Measurements from ENCODE around the gene ATP8B1. TPM values are rescaled to one million over a fixed set of nuclear protein-coding genes. Genes with fewer than 3 reads are reported as not detected.

The ATP8B1 gene
- total and polyA plus RNA-seq, 4 donors: 3.9 to 22.0 (median 5.7) TPM

- Histone ChIP-seq H3K4me1 (ENCODE audit: control insufficient read depth in 4 of 4, insufficient read depth in 4 of 4, low read length in 3 of 4) (no peaks in the 10 kb centered on the region), H3K27ac (ENCODE audit: low read depth in 1 of 2, low read length in 2 of 2) (no peak overlapping the region), H3K36me3 (ENCODE audit: control insufficient read depth in 4 of 4, insufficient read depth in 3 of 4, low read depth in 1 of 4, low read length in 3 of 4) (no peaks in the 10 kb centered on the region), H3K4me3 (ENCODE audit: low read depth in 1 of 3, low read length in 3 of 3) (no peak overlapping the region), H3K9me3 (ENCODE audit: control insufficient read depth in 4 of 4, low read length in 3 of 4) (no peaks in the 10 kb centered on the region), H3K27me3 (ENCODE audit: control insufficient read depth in 4 of 4, insufficient read depth in 4 of 4, low read length in 3 of 4) (no peaks in the 10 kb centered on the region), H3K9ac (ENCODE audit: low read depth in 1 of 2, low read length in 2 of 2) (no peak overlapping the region)
- TF ChIP-seq GABPA (IDR thresholded peaks at IDR 0.05 in 1 of 2, conservative IDR thresholded peaks at IDR 0.05 in 1 of 2) (no peak), FOXA2 (IDR thresholded peaks at IDR 0.05) (peak; percentile 62), SP1 (IDR thresholded peaks at IDR 0.05) (peak; percentile 15), MAX (IDR thresholded peaks at IDR 0.05) (peak; percentile 35), HNF4A (conservative IDR thresholded peaks at IDR 0.05) (peak; percentile 16 to 47), FOXA1 (IDR thresholded peaks at IDR 0.05) (peak; percentile 57), NR2F2 (IDR thresholded peaks at IDR 0.05) (no peak), RXRA (IDR thresholded peaks at IDR 0.05) (peak; percentile 58 to 72)
- DNase-seq (ENCODE audit: low spot score): no peak
- WGBS: 68% methylated on average over 9 of the region's 9 CpGs
Measured at GRCh38 chr18:57772387-57772799, 30.7 kb downstream of the ATP8B1 start.

GRCh38 chr18:57771626-57772025 is 31.5 kb downstream of the ATP8B1 start:
- Histone ChIP-seq H3K4me3 (ENCODE audit: low read depth in 1 of 3, low read length in 3 of 3) (no peak overlapping the region), H3K9ac (ENCODE audit: low read depth in 1 of 2, low read length in 2 of 2) (no peak overlapping the region), H3K27ac (ENCODE audit: low read depth in 1 of 2, low read length in 2 of 2) (no peak overlapping the region), H3K36me3 (ENCODE audit: control insufficient read depth in 4 of 4, insufficient read depth in 3 of 4, low read depth in 1 of 4, low read length in 3 of 4) (peaks cover 0 to 1% (median 0%) of the 10 kb centered on the region in 4 donors), H3K9me3 (ENCODE audit: control insufficient read depth in 4 of 4, low read length in 3 of 4) (no peaks in the 10 kb centered on the region), H3K4me1 (ENCODE audit: control insufficient read depth in 4 of 4, insufficient read depth in 4 of 4, low read length in 3 of 4) (no peaks in the 10 kb centered on the region), H3K27me3 (ENCODE audit: control insufficient read depth in 4 of 4, insufficient read depth in 4 of 4, low read length in 3 of 4) (no peaks in the 10 kb centered on the region)
- DNase-seq (ENCODE audit: low spot score): no peak
- 87% methylated on average over 3 of the region's 3 CpGs for WGBS
- TF ChIP-seq MAX (IDR thresholded peaks at IDR 0.05): no peak
- no peak for TF ChIP-seq ZBTB33 (IDR thresholded peaks at IDR 0.05)
- no peak for TF ChIP-seq RXRA (IDR thresholded peaks at IDR 0.05)
- TF ChIP-seq HNF4G (IDR thresholded peaks at IDR 0.05): no peak
- no peak for TF ChIP-seq HNF4A (conservative IDR thresholded peaks at IDR 0.05)
- TF ChIP-seq RAD21 (IDR thresholded peaks at IDR 0.05): no peak
- no peak for TF ChIP-seq EGR1 (IDR thresholded peaks at IDR 0.05; ENCODE audit: low read depth in 2 of 2)
- TF ChIP-seq FOXA2 (IDR thresholded peaks at IDR 0.05): no peak
- TF ChIP-seq CTCF (IDR thresholded peaks at IDR 0.05; ENCODE audit: low read depth, low read length, missing input control): no peak
- TF ChIP-seq NR2F2 (IDR thresholded peaks at IDR 0.05): no peak
- TF ChIP-seq ATF3 (IDR thresholded peaks at IDR 0.05): no peak
- no peak for TF ChIP-seq YY1 (IDR thresholded peaks at IDR 0.05)
- TF ChIP-seq TAF1 (conservative IDR thresholded peaks at IDR 0.05): no peak
- TF ChIP-seq JUND (IDR thresholded peaks at IDR 0.05): no peak
- no peak for TF ChIP-seq REST (IDR thresholded peaks at IDR 0.05)
- no peak for TF ChIP-seq FOXA1 (IDR thresholded peaks at IDR 0.05)
- no peak for TF ChIP-seq SP1 (IDR thresholded peaks at IDR 0.05)

All from liver (tissue), 9 donors.